Cortex of kidney (tissue), 1 donor: ENCODE results near the gene TERC.
A peak's percentile ranks its signal among the peaks of the same experiment; 100 is the strongest.

Experiments used
- DNase-seq: peaks from one replicate; lab custom pipeline; 2025; lab: John Stamatoyannopoulos, UW

Gene TERC

GRCh38 chr3:169764882-169765612 lies at the start of gene TERC:
Gene TERC, minus strand, starts transcription at chr3:169765060.
- DNase-seq: peak; percentile 53

DNA sequence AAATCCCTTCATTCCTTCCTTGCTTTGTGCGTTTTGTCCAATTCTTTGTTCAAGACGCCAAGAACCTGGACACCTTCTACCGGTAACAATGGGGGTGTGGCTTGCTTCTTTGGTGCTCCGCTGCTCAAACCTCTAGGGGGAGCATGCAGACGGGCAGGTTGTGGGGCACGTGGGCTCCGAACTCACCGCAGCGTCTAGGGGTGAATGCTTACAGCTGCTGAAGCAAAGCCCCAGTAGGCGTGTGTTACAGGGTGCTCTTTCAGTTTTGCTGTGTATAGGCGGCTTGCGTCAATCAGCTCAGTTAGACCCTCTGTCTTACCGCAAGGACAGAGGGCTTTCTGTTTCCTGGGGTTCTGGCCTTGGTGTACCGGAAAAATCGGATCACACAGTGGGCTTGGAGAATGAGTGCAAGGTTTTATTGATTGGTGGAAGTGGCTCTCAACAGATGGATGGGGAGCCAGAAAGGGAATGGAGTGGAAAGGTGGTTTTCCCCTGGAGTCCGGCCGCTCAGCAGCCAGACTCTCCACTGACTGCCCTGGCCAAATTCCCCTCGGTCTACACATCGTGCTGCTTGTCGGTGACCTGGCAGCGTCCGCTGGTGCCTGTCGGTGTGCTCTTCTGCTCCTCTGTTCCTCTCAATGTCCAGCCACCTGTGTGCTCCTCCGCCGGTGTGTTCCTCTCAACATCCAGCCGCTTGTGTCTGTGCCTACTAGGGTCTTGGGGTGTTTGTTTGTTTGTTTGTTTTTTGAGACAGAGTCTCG lies 49.1 kb upstream of the TERC start:
- no peak for DNase-seq

DNA sequence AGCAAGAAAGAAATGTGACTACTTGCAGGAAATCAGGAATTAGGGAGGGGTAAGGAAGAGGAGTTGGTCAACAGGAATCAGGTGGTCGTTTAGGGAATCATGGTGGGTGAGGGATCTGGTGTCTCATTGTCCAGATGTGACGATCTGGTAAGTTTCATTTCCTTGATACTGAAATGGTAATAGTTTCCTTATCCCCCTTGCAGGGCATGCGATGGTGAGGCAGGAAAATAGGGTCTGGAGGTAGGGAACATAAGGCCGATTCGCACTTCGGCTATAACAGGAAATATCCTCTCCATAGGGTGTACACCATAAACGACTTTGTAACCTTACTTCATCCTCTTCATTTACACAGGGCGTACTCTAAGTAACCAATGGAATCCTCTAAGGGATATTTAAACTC lies 48.4 kb upstream of the TERC start:
- DNase-seq: no peak

- DNase-seq: no peak
These were observed 47.7 kb upstream of the TERC start, which contains the start of the genes LRRC34 and LRRIQ4 for GRCh38 chr3:169812332-169813235. Gene LRRC34, minus strand, starts transcription at chr3:169812904. Its CDS starts 356 bp downstream, at chr3:169812548. Gene LRRIQ4, plus strand, starts transcription at chr3:169812870. Its CDS starts 9,052 bp downstream, at chr3:169821922.

GRCh38 chr3:169811631-169812331 lies 46.9 kb upstream of the TERC start:
- DNase-seq: no peak

DNA sequence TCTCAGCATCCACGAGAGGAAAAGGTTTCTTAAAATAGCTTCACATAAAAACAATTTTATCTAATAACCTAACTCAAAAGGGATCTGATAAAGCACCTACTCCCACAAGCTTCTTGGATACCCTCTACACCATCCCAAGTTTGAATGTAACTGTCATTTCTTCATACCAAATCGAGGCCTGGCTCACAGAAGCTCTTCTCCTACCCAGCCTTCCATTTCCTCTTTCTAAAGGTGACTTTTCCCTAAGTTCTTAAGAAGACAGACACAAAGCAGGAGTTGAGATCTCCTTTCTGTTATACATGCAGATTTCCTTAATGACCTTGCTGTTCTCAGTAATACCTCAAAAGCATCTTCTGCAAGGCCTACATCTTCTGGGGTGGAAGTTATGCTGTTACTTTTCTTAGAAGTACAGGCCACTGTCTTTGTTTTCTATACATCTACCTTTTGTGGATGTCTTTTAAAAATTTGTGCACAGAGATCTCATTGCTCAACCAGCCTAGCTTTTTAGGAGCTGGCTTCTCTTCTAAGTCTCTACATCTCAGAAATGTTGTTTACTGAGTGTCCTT lies 44.5 kb upstream of the TERC start:
- DNase-seq: no peak

DNA sequence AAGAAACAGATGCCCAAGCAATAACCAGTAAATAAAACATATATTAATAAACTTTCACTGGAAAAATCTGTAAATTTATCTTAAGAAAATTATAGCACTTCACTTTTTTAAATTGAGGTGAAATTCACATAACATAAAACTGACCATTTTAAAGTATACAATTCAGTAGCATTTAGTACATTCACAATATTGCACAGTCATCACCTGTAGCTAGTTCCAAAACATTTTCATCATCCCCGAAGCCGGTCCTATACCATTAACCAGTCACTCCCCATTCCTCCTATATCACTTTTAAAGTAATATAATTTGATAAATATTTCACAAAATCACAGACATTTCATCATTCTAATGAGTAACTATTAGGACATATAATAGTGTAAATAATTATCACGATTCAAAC lies 39.8 kb upstream of the TERC start:
- no peak for DNase-seq

- no peak for DNase-seq
These were observed 27.5 kb upstream of the TERC start for GRCh38 chr3:169792359-169792758.

DNA sequence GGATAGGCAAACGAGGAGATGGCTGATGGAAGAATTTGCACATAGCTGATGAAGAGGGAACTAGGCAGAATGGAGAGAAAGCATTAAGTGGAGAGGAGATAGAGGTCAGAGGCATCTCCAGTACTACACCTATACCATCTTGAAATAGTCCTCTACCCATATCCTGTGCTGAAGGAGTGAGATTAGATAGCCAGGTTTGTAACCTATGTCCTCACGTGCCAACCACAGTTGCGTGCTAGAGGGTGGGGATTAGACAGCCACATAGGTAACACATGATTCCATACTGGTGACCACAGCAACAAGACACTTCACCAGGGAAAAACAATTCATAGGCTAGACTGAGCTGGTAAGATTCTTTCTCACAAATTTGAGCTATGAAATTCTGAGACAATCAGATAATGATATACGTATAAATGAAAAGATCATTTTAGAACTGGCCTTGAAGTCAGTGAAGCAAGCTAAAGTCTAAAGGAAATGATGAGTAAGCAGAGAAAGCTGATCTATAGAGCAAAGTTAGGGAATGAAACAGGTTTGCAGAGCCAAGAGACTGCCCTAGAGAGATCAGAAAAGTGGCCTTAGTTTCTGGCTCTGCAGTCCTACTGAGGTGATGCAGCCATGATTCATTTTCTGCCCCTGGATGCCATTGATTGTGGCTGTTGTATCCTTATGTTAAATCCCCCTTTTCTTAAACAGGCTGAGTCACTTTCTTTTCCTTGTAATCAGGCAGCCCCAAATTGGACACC lies 26.0 kb upstream of the TERC start:
- DNase-seq: no peak

- no peak for DNase-seq
These were observed 25.4 kb upstream of the TERC start for GRCh38 chr3:169790219-169790618.

- DNase-seq: no peak
These were observed 22.9 kb upstream of the TERC start for GRCh38 chr3:169787791-169788190.

GRCh38 chr3:169787120-169787519 lies 22.3 kb upstream of the TERC start:
- DNase-seq: no peak

- DNase-seq: no peak
These were observed 16.5 kb upstream of the TERC start for GRCh38 chr3:169781209-169781855.

- no peak for DNase-seq
These were observed 15.9 kb upstream of the TERC start for GRCh38 chr3:169780742-169781141.

- no peak for DNase-seq
These were observed 13.0 kb upstream of the TERC start for GRCh38 chr3:169777822-169778221.

DNA sequence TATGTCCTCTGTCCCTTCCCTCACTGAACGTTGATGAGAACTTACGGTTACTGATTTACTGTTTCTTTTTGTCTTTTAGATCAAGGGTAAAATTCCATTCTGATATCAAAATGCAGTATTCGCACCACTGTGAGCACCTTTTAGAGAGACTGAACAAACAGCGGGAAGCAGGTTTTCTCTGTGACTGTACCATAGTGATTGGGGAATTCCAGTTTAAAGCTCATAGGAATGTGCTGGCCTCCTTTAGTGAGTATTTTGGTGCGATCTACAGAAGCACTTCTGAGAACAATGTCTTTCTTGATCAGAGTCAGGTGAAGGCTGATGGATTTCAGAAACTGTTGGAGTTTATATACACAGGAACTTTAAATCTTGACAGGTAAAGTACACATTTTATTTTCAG lies 9.3 kb upstream of the TERC start:
- no peak for DNase-seq

GRCh38 chr3:169772897-169773816 lies 8.3 kb upstream of the TERC start, which contains the start of gene MYNN:
Gene MYNN, plus strand, starts transcription at chr3:169773396. Its CDS starts 900 bp downstream, at chr3:169774296.
- no peak for DNase-seq

- DNase-seq: no peak
These were observed 7.5 kb upstream of the TERC start for GRCh38 chr3:169772305-169772896.
